Left colon (tissue), 2 donors: ENCODE data around the gene AGAP1. TPM values are rescaled to one million over a fixed set of nuclear protein-coding genes. Genes with fewer than 3 reads are reported as not detected.
A peak's percentile ranks its signal among the peaks of the same experiment; 100 is the strongest.
"Not testable (repeated sequence)": the region's sequence is repeated elsewhere in the genome, so short reads cannot be mapped to it uniquely, and the experiment has no call there.

ENCODE experiments used
- ATAC-seq: fragments of 200-7000 bp; cut with Tn5 transposase; one replicate; pipeline ENCODE4 v1.9.1; 2020; ENCODE audit warnings: mild to moderate bottlenecking, moderate library complexity
- DNase-seq, 2 donors: peaks; one replicate each; pipeline ENCODE4 v3.0.0-alpha.2; 2020
- intact Hi-C, 2 donors: fragments of 100-400 bp; cut with DNase I in 1 of 2; cut with micrococcal nuclease in 1 of 2; formaldehyde crosslinking; loops; one replicate each; pipeline versions ENCODE4 v1.11.2 to v1.14.0; 2022; cut with DNase I, micrococcal nuclease
- total RNA-seq, 2 donors: library from RNA; stranded (reverse); fragmentation: NEBNext Ultra II Directional; extraction: Animal tissue kit (Norgen Biotek cat#: 25700); gene quantifications; one replicate each; pipeline ENCODE4 v1.2.1, GENCODE V29; 2021
- donor health status: DM: no; HTN: no; CAD: no.
- donor health status: DM: yes; HTN: yes; CAD: no.

AGAP1 gene
- total RNA-seq, 2 donors from 2014 or later = 61.3 to 78.5 TPM

DNA sequence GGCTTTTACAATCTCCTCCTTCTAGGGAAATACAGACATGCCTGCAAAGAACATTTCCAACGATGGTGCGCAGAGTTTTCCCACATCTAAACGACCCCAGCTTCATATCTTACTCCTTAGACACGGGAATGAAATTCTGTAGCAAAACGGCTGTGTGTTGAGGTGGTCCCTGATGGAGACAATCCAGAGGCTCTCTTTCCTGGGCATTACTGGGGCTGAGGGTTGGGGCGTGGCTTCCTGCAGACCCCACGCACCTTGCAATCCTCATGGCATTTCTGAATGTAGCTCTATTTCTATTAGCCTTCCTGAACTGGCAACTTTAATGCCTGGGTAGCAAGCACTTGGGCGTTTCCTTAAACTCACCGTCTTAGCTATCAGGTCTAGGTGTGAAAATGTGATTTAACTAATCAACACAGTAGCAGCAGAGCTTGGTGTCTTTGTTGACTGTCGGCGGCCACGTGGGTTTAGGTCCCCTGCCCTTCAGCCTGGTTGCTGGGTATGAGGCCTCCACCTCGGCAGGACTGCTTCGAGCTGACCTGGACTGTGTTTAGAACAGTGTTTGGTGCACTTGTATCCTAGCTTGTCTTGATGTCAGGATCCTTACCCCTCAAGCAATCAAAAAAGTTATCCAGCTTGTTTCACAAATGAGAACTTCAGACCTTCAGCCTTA, 431.5 kb downstream of the AGAP1 start:
- ATAC-seq (no peak), DNase-seq (no peak)
- intact Hi-C loops = no loop called here

DNA sequence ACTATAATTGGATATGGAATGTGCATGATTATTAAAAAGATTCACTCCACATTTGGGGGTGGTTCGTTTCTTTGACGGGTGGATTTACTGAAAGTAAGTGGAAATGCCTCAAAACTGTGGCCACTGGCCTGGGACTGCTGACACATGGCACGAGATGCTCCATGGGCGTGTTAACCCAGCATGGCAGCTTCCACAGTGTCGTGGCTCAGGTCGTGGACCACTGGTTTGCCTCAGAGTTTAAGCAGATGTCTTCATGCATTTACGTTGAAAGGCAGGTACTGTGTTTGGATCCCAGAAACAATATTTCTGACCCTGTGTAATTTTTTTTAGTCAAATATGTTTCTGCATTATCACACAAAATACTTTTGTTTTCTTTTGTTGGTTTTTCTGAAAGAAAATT, 432.4 kb downstream of the AGAP1 start:
- ATAC-seq (no peak), DNase-seq (no peak)
- intact Hi-C loops = no loop called here

DNA sequence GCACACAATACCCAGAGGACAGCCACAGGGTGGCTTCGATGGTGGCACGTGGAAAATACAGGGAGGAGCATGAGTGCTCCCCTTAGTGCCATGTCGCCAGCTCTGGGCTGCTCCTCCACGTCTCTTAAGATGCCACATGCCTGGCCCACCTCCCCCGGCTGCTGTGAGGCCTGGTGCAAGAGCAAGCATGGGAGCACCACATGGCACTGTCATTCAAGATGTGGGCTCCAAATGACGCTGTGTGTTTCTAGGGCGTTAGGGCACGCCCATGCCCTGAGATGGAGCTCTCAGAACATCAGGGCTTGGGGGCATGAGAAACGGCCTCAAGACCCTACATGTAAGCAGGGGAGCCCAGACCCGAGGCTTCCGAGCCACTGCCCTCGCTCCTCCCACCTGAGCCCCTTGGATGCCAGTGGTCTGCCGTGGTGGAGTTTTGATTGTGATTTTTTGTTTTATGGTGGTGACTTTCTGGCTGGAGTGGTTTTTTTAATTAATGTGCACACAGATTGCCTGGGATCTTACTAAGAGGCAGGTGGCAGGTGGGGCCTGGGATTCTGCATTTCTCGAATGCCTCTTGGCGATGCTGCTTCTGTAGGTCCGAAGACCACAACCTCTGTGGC, 435.0 kb downstream of the AGAP1 start:
- ATAC-seq (no peak), DNase-seq (no peak)
- intact Hi-C loops = no loop called here

DNA sequence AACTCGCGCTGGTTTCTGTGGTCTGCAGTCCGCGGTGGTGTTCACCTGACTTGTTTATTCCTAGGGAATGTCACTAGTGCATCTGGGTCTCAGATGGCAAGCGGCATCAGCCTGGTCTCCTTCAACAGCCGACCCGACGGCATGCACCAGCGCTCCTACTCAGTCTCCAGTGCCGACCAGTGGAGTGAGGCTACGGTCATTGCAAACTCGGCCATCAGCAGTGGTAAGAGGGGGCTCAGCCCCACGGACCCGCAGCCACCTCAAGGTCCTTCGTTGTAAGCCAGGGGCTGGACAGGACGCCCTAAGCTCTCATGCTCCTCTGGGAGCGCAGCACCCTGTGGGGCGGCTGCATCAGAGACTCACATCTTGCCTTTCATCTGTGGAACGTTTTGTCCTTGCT, 436.9 kb downstream of the AGAP1 start:
- intact Hi-C loops = no loop called here
- ATAC-seq (no peak), DNase-seq (no peak)

DNA sequence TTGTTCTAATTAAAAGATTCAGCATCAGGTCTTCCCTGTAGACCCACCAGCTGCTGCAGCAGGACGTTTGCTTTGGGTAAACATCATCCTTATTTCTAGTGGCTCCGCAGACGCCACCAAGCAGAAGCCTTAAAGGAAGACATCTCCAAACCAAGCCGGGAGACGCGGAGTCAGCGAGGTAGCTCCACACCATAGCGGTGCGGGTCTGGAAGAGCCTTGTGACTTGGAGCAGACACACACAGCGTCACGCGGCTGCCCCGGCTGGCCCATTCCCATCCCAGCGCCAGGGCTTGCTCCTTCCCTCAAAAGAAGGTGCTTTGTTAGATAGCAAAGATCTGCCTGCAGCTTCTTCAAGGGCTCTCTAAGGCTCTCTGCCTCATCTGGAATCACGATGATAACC, 437.8 kb downstream of the AGAP1 start:
- DNase-seq (no peak), ATAC-seq (no peak)
- intact Hi-C loops = no loop called here

DNA sequence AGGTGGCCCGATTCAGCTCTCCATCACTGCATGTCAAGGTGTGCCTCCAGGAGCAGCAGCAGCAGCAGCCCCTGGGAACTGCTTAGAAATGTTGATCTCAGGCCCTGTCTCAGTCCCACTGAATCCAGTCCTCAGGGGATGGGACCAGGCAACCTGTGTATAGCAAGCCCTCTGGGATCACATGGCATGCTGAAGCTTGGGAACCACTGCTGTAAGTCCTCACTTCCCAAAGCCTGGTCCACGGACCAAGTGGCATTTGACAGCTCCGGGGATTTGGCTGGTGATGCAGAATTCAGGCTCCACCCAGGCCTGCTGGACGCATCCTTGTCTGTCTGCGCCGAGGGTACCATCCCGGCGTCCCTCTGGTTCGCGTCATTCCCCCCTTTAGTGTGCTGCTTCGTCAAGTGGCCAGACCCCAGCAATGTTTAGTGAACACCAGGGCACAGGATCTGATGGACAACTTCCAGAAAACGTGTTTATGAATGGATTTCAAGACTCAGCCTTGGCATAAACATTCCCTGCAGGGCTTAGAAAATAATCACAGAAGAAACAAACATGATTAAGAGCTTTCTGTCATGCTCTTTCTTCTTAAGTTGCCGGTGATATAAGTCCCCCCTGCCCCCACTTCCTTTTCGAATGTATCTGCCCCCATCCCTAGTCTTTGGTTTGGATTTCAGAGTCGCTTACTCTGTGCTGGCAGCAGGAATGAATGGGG, 440.4 kb downstream of the AGAP1 start:
- ATAC-seq (no peak), DNase-seq (no peak)
- intact Hi-C loops = no loop called here

DNA sequence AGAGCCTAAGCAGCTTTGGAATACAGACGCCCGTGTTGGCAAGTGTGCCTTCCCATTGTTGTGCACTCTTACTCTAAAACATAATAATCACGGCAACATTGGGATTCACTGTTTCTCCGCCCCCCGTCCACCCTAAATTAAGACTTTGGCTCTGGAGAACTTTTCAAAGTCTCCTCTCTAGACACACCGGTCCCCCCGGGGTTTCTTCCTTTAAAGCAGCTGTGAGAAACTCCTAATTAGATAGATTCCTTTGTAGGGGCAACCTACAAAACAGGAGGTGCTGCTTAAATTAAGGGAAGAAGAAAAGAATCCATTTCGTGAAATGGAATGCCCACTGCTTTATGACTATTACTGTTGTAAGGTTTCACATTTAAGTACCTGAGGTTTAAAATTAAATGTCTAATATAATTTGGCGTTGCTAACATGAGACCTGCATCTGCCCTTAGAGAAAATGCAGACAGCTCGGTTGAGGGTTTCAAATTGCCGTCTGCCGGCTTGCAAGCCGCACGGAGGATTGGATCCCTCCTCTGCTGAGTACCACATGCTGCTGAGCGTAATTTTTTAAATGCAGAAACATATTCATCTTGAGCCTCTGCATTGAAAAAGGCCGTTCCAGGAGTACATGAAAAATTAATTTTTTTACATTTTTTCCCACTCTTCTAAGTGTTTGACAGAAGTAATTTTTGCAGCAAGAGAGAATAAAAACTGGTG, 441.1 kb downstream of the AGAP1 start:
- DNase-seq = no peak
- intact Hi-C loops = no loop called here
- ATAC-seq = no peak

DNA sequence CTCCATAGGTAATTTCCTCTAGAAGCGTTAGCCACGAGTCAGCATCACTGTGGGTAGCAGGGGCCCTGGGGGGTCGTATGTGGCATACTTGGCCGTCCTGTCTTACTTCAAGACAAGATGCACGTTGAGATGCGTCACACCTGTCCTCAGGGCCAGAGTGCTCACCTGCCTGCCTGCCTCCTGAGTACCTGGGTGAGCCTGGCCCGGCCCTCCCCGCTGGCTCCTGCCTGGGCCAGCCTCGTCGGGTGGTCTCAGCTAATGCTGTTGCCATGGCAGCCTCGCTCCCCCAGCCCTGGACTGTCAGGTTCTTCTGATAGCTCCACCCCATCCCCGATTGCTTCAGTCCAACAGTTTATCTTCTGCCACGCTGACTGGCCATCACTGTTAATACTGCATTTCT, 441.9 kb downstream of the AGAP1 start:
- ATAC-seq (no peak), DNase-seq (no peak)
- intact Hi-C loops = no loop called here

DNA sequence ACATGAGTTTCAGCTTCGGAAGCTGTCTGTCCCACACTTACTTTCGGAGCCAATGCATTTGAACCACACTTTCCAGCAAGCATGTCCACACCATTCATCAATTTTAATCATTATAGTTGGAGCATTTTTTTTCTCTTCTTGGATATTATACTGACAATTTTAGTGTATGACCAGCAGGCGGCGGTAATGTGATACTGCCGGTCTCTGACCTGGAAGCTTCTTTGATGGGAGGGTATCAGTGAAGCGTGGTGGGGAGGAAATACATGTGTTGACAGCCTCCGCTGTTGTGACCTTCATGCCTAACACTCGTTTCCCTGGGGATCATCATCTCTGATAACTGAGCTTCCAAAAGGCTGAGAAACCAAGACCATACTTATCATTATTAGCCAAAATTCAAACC, 442.6 kb downstream of the AGAP1 start:
- no peak for ATAC-seq
- intact Hi-C loops = no loop called here
- DNase-seq = no peak

DNA sequence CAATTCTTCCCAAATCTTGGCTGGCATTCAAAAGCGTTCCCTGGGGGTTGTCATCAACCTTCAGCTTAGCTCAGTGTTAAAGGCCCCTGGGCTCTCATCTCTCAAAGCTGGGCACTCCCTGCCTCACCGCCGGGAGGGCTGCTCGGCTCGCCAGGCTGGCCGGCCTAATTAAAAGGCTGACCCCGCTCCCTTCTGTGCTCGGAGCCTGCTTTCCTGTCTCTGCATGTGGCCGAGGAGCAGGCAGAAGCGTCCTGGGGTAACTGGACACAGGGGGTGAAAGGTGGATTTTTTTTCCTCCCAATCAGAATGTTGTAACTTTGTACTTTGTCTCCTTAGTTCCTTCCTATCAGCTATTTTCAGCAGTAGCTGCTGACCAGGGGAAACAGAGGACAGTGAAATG, 443.2 kb downstream of the AGAP1 start:
- ATAC-seq (no peak), DNase-seq (no peak)
- intact Hi-C loops = no loop called here

DNA sequence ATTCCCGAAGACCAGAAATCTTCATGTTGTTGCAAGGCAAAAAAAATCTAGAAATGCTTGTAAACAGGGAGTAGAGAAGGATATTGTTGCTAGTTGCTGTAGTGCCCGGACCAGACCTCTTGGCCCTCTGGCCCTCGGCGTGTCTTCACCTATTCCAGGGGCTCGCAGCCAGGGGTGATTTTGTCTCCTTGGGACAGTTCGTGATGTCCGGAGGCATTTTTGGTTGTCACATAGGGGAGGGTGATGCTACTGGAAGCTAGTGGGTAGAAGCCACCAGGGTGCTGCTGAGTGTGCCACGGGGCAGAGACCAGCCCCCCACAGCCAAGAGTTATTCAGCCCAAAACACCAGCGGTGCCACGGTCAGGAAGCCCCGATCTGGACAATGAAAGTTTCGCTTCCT, 443.7 kb downstream of the AGAP1 start:
- intact Hi-C loops = no loop called here
- ATAC-seq = no peak
- DNase-seq = no peak

DNA sequence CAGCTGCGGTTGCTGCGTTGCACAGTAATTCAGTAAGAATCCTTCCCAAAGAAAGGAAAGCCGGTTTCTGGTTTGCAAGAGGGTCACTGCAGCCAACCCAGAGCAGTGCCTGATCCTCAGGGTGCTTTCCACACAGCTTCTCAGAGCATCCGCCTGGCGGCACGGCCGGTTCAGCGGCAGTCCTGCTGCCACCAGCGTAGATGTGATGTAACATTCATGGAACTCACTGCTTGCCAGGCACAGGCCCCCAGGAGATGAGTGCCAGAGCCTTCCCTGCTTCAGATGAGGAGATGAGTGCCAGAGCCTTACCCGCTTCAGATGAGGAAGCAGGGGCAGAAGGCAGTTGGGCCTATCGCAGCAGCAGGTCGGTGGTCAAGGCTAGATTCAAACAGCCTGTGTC, 444.1 kb downstream of the AGAP1 start:
- DNase-seq = no peak
- intact Hi-C loops = no loop called here
- no peak for ATAC-seq

DNA sequence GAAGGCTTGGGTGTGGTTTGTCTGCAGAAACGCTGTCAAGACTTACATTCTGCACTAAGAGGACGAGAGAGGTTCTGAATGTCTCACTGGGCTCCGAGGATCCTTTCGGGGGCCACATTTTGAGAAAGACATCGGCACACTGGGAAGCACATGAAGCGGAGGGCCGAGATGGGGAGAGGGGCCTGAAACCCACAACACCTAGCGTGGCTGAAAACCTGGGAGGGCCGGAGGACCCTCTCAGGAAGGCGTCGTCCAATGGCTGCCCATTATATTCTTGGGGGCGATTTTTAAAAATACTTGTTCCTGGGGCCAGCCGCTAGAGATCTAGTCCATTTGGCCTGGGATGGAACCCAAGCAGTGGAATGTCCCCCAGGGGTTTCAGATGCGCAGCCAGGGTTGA, 444.8 kb downstream of the AGAP1 start:
- DNase-seq (no peak), ATAC-seq (no peak)
- intact Hi-C loops = no loop called here

DNA sequence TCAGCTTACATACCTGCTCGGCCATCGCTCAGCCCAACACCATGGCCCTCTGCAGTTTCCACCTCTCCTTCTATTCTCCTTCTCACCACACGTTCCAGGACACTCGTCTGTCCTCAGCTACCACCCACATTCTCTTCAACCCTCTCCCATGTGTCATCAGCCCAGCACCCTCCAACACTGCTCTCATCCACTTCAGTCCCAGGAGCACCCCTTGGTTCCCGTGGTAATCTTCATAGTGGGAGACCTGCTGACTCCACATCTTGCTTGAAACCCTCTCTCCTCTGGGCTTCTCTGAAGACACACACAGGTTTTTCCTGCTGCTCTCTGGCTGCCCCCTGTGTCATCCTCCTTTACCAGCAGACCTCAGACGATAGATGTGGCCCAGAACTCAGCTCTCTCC, 445.6 kb downstream of the AGAP1 start:
- ATAC-seq = no peak
- no peak for DNase-seq
- intact Hi-C loops = no loop called here

DNA sequence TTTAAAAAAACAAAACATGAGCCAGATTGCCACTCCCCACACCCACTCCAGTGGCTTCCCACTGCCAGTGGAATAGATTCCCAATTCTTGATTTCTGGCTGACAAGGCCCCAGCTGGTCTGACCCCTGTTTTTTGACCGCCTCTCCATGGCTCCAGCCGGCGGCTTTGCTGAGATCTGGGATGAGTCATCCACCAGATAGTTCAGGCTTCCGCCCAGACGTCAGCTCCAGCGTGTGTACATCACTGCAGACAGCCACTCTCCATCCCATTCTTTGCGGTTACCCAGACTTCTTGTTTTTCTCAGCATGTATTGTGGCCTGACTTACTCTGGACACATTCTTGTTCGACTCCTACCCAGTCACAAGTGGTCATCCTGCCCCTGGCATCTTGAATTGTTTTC, 446.5 kb downstream of the AGAP1 start:
- intact Hi-C loops = no loop called here
- ATAC-seq (no peak), DNase-seq (peak; percentile 18 to 30)

DNA sequence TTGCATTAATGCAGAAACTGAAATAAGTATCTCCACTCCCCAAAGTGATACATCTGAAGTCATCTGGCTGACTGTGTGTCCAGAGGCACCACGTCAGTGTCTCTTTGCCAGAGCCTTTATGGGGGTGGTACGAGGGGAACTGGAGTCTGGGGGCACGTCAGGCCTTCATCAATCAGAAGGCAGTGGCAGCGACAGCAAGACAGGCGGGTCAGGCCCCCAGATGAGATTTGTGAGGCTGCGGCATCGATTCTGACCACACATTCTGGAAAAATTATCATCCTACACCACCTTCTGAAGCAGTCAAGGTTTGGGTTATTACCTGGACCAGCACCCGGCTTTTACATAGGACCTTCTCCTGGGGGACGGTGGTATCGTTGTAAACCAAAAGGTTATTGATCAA, 450.7 kb downstream of the AGAP1 start:
- DNase-seq (no peak), ATAC-seq (no peak)
- intact Hi-C loops = no loop called here

DNA sequence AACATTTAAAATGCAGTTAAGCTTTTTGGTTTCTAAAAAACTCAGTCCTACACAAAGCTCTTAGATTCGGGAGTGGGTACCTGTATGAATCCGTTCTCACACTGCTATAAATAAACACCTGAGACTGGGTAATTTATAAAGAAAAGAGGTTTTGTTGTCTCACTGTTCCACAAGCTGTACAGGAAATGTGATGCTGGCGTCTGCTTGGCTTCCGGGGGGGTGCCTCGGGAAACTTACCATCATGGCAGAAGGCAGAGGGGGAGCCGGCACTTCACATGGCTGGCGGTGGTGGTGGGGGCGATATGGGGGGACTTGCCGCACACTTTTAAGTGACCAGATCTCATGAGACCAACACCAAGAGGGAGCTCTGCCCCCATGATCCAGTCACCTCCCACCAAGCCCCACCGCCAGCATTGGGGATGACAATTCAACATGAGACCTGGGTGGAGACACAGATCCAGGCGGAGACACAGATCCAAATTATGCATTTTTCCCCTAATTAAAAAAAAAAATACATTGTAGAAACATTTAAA, 451.8 kb downstream of the AGAP1 start:
- no peak for DNase-seq
- intact Hi-C loops = no loop called here

DNA sequence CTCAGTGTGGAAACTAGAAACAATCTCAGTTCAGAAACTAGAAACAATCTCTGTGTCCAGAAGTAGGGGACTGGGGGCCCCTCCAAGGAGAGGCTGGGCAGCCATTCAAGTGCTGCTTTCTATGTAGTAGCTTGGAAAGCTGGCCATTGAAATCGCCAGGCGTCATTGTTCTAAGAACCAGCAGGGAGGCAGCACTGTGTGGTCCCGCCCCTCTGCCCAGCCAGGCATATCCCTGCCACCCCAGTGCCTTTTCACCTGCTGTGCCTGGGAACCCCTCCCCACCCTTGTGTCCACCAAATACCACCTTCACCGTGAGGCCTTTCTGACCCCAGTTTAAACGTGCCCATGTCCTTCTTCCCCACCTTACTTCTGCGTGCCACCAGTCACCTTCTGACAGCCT, 452.7 kb downstream of the AGAP1 start:
- ATAC-seq = no peak
- no peak for DNase-seq
- intact Hi-C loops = no loop called here

More for the DNA sequence above, 451.8 kb downstream of the AGAP1 start:
- no peak for ATAC-seq

DNA sequence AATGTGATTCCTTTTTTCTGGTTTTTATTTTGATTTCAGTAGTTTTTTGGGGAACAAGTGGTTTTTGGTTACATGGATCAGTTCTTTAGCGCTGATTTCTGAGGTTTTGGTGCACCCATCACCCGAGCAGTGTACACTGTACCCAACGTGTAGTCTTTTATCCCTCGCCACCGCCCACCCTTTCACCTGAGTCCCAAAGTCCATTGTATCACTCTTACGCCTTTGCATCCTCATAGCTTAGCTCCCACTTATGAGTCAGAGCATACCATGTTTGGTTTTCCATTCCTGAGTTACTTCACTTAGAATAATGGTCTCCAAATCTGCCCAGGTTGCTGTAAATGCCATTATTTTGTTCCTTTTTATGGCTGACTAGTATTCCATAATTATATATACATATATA, 453.2 kb downstream of the AGAP1 start:
- DNase-seq, ATAC-seq: not testable (repeated sequence)

More for the DNA sequence above, 453.2 kb downstream of the AGAP1 start:
- intact Hi-C loops = not testable (repeated sequence)
